ENCODE measurements around the gene ZNF8. TPM values are rescaled to one million over a fixed set of nuclear protein-coding genes. Genes with fewer than 3 reads are reported as not detected.

The ZNF8 gene
- total RNA-seq, 1 donor from 2014 or later, result 6.0 TPM

DNA sequence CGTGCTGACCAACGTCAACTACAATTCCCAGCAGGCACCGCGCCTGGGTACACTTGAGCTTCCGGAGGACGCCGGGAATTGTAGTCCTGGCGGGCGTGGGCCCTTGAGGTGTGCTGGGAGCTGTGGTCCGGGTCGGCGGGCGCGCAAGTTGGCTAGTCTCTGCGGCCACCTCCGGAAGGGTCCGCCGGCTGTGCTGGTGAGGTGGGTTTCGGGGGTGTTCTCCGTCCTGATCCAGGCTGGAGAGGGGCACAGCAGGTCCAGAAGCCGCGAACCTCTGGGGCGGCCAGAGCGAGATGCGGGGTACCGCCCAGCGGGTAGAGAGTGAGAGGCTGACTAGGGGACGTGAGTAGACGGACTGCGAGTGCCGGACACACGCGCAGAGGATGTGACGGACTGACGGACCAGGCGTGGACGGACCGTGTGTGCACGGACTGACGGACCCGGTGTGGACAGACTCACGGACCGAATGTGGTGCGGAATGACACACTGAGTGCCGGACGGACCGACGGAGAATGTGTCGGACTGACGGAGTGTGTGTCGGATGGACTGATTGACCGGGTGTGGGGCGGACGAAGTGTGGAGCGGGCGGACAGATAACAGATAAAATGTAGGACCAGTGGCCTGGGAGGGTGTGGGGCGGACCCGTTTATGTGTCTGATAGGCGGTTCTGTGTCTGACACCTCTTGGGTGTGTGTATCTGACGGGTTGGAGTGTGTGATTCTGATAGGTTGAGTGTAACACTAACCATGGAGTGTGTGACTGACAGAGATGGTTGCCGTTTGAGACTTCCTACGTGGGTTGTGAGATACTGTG lies 48.4 kb downstream of the ZNF8 start, which contains the start of gene ZSCAN22:
Gene ZSCAN22 (plus strand): TSS at position 81 of the 813 bp plus-strand sequence. CDS start 7,809 bp downstream, outside the sequence.
- Histone ChIP-seq H3K27ac (peak within 1 kb of the TSS; percentile 91 to 96), H3K36me3 (no peaks in the 10 kb centered on the region), H3K4me3 (peak within 1 kb of the TSS; percentile 91 to 92), H3K27me3 (no peaks in the 10 kb centered on the region), H3K4me1 (peaks cover 4 to 13% of the 10 kb centered on the region in 2 donors), H3K9me3 (no peaks in the 10 kb centered on the region)
- intact Hi-C loops (cut with DNase I), result loop anchor here (1.0 kb wide), 6 partner anchors 22 to 192 kb away; partner anchors contain the start of genes ERVK3-1, ZBTB45, ZNF132 and ZNF497
- TF ChIP-seq, protein P1, sequence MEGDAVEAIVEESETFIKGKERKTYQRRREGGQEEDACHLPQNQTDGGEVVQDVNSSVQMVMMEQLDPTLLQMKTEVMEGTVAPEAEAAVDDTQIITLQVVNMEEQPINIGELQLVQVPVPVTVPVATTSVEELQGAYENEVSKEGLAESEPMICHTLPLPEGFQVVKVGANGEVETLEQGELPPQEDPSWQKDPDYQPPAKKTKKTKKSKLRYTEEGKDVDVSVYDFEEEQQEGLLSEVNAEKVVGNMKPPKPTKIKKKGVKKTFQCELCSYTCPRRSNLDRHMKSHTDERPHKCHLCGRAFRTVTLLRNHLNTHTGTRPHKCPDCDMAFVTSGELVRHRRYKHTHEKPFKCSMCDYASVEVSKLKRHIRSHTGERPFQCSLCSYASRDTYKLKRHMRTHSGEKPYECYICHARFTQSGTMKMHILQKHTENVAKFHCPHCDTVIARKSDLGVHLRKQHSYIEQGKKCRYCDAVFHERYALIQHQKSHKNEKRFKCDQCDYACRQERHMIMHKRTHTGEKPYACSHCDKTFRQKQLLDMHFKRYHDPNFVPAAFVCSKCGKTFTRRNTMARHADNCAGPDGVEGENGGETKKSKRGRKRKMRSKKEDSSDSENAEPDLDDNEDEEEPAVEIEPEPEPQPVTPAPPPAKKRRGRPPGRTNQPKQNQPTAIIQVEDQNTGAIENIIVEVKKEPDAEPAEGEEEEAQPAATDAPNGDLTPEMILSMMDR (IDR thresholded peaks at IDR 0.05), result no peak
- peak; percentile 78 to 98 for DNase-seq (ENCODE audit: low spot score in 2 of 2)

DNA sequence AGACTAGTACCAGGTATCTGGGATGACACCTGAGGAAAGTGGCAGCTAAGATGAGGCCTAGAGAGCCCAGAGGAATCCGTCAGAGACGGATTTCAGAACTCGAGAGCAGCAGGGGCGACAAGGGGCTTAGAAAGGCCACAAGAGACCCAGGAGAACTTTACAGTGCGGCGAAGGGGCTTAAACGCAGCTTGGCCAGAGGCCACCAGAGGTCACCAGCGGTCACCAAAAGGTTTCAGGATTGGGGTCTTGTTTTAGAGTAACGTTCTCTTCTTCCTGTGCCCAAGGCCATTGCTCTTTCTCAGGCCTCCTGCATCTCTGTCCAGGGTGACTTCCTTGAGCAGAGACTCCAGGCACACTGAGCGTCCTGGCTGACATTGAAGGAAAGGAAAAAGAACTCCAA lies 50.2 kb downstream of the ZNF8 start:
- TF ChIP-seq, protein P1 (IDR thresholded peaks at IDR 0.05), result no peak
- intact Hi-C loops (cut with DNase I), result no loop called here
- H3K27me3 ChIP-seq, result no peaks in the 10 kb centered on the region
- H3K9me3 ChIP-seq, result no peaks in the 10 kb centered on the region
- no peaks in the 10 kb centered on the region for H3K36me3 ChIP-seq
- no peak for DNase-seq (ENCODE audit: low spot score in 2 of 2)
- H3K27ac ChIP-seq, result no peak overlapping the region
- H3K4me1 ChIP-seq, result peaks cover 4 to 13% of the 10 kb centered on the region in 2 donors
- peak overlapping the region in 1 of 2 donors; percentile 91 for H3K4me3 ChIP-seq

DNA sequence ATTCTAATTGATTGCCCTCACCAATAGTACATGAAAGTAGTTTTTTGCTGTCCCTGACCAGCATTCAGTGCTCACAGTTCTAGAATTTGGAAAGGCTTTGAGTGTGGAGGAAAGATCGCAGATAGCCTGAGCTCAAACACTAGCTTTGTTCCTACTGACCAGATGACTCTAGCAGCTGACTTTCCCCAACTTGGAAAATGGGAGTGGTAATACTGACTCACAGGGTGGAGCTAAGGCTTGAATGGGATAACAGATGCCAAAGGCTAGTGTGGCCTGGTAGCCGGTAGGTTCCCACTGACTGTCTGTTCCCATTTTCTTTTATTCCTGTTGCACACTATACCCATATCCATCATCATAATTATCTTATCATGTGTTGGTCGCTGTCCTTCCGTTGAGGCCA lies 51.7 kb downstream of the ZNF8 start:
- peaks cover 4 to 13% of the 10 kb centered on the region in 2 donors for H3K4me1 ChIP-seq
- no peaks in the 10 kb centered on the region for H3K9me3 ChIP-seq
- H3K4me3 ChIP-seq, result no peak overlapping the region
- peaks cover 9 to 12% of the 10 kb centered on the region in 2 donors for H3K36me3 ChIP-seq
- no peak for DNase-seq (ENCODE audit: low spot score in 2 of 2)
- TF ChIP-seq, protein P1 (IDR thresholded peaks at IDR 0.05), result no peak
- intact Hi-C loops (cut with DNase I), result no loop called here
- H3K27me3 ChIP-seq, result no peaks in the 10 kb centered on the region
- H3K27ac ChIP-seq, result no peak overlapping the region

DNA sequence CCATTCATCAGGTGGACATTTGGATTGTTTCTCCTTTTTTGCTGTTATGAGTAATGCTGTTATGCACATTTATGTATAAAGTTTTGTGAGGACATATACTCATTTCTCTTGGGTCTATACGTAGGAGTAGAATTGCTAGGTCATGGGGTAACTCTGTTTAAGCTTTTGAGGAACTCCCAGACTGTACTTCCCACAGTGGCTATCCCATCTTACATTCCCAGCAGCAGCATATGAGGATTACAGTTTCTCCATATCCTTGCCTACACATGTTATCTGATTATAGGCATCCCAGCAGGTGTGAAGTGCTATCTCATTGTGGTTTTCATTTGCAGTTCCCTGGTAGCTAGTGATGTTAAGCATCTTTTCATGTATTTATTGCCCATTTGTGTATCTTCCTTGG lies 53.9 kb downstream of the ZNF8 start:
- Histone ChIP-seq H3K36me3 (peaks cover 15 to 27% of the 10 kb centered on the region in 2 donors), H3K4me1 (peaks cover 4 to 7% of the 10 kb centered on the region in 2 donors), H3K27me3 (no peaks in the 10 kb centered on the region), H3K9me3 (no peaks in the 10 kb centered on the region), H3K4me3 (no peak overlapping the region), H3K27ac (no peak overlapping the region)
- TF ChIP-seq, protein P1 (IDR thresholded peaks at IDR 0.05), result no peak
- no peak for DNase-seq (ENCODE audit: low spot score in 2 of 2)
- intact Hi-C loops (cut with DNase I), result no loop called here

DNA sequence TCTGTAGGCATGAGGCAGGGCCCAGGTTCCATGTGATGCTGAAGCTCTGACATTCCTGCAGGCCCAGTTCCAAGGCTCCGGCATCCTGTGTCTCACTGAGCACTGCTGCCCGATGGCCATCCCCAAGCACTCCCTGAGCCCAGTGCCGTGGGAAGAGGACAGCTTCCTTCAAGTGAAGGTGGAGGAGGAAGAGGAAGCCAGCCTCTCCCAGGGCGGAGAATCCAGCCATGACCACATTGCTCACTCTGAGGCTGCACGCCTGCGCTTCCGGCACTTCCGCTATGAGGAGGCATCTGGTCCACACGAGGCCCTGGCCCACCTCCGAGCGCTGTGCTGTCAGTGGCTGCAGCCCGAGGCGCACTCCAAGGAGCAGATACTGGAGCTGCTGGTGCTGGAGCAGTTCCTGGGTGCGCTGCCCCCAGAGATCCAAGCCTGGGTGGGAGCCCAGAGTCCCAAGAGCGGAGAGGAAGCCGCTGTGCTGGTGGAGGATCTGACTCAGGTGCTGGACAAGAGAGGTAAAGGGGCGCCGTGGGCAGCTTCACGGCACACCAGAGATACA lies 56.0 kb downstream of the ZNF8 start:
- peaks cover 0 to 8% of the 10 kb centered on the region in 2 donors for H3K9me3 ChIP-seq
- intact Hi-C loops (cut with DNase I), result no loop called here
- H3K27me3 ChIP-seq, result no peaks in the 10 kb centered on the region
- no peak overlapping the region for H3K4me3 ChIP-seq
- no peak overlapping the region for H3K27ac ChIP-seq
- TF ChIP-seq, protein P1 (IDR thresholded peaks at IDR 0.05), result no peak
- H3K4me1 ChIP-seq, result no peaks in the 10 kb centered on the region
- peaks cover 36 to 48% of the 10 kb centered on the region in 2 donors for H3K36me3 ChIP-seq
- DNase-seq (ENCODE audit: low spot score in 2 of 2), result no peak

Measured in ascending aorta (tissue), 2 donors.